Peyer's patch (tissue), 4 donors: ENCODE measurements around the gene ELP6.

ENCODE experiments used
- CTCF ChIP-seq, 6 experiments: fragments of 450-650 bp in 4 of 6; fragments of 200-600 bp in 2 of 6; sonication (generic) in 1 of 6; IDR thresholded peaks; one replicate each; pipeline ENCODE4 v1.5.1; 2017 to 2019; ENCODE audit warnings: antibody characterized with exemption in 6 of 6, mild to moderate bottlenecking in 3 of 6, moderate library complexity in 1 of 6
- POLR2A ChIP-seq, 2 donors: fragments of 450-650 bp; IDR thresholded peaks; one replicate each; pipeline ENCODE4 v1.5.1; 2017; ENCODE audit warnings: antibody characterized with exemption in 2 of 2, mild to moderate bottlenecking in 2 of 2, moderate library complexity in 2 of 2

GRCh38 chr3:47503033-47503432, 10.5 kb downstream of the ELP6 start:
- TF ChIP-seq CTCF (IDR thresholded peaks at IDR 0.05) (no peak), POLR2A (IDR thresholded peaks at IDR 0.05) (no peak)
